Measurements from ENCODE around the gene GPR146. TPM values are rescaled to one million over a fixed set of nuclear protein-coding genes. Genes with fewer than 3 reads are reported as not detected.

Gene GPR146
- total and polyA plus RNA-seq, 9 of the 15 experiments (the other 6 are each of a cell fraction or from before 2014, with no cell fraction given): 0.22 to 3.6 (median 0.64) TPM; not detected in 2

DNA sequence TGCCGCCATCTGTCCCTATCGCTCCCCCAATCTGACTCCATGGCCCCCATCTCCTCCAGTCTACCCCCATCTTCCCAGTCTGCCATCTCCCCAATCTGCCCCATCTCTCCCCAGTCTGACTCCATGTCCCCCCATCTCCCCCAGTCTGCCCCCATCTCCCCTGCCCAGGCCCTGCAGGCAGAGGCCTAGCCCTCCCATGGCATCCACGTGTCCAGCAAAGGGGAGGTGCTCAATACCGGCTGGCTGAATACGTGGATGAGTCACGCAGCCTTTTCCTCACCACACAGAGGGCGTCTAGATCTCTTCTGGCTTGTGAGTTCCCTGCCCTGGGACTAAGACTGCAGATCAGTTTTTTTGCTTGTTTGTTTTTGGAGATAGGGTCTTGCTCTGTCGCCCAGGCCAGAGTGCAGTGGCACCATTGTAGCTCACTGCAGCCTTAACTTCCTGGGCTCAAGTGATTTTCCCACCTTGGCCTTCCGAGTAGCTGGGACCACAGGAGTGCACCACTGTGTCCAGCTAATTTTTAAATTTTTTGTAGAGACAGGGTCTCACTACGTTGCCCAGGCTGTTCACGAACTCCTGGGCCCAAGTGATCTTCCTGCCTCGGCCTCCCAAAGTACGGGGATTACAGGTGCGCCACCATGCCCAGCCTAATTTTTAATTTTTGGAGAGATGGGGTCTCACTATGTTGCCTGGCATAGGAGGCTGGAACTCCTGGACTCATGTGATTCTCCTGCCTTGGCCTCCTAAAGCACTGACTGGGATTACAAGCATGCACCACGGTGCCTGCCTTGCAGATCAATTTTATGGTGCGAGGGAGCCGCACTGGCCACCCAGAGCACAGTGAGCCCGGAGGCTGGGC is 15.3 kb upstream of the GPR146 start (continued):
- TF ChIP-seq, protein P1, sequence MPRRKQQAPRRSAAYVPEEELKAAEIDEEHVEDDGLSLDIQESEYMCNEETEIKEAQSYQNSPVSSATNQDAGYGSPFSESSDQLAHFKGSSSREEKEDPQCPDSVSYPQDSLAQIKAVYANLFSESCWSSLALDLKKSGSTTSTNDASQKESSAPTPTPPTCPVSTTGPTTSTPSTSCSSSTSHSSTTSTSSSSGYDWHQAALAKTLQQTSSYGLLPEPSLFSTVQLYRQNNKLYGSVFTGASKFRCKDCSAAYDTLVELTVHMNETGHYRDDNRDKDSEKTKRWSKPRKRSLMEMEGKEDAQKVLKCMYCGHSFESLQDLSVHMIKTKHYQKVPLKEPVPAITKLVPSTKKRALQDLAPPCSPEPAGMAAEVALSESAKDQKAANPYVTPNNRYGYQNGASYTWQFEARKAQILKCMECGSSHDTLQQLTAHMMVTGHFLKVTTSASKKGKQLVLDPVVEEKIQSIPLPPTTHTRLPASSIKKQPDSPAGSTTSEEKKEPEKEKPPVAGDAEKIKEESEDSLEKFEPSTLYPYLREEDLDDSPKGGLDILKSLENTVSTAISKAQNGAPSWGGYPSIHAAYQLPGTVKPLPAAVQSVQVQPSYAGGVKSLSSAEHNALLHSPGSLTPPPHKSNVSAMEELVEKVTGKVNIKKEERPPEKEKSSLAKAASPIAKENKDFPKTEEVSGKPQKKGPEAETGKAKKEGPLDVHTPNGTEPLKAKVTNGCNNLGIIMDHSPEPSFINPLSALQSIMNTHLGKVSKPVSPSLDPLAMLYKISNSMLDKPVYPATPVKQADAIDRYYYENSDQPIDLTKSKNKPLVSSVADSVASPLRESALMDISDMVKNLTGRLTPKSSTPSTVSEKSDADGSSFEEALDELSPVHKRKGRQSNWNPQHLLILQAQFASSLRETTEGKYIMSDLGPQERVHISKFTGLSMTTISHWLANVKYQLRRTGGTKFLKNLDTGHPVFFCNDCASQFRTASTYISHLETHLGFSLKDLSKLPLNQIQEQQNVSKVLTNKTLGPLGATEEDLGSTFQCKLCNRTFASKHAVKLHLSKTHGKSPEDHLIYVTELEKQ (CRISPR knock-in tag; IDR thresholded peaks at IDR 0.05): no peak
- TF ChIP-seq SRSF9 (IDR thresholded peaks at IDR 0.05; ENCODE audit: borderline replicate concordance, low read depth, low read length) (no peak), EP400 (IDR thresholded peaks at IDR 0.05) (peak; percentile 83), TFE3 (CRISPR knock-in tag; IDR thresholded peaks at IDR 0.05) (no peak), ZNF707 (CRISPR knock-in tag; conservative IDR thresholded peaks at IDR 0.05) (no peak), PHTF2 (CRISPR knock-in tag; IDR thresholded peaks at IDR 0.05) (no peak), OTX1 (CRISPR knock-in tag; IDR thresholded peaks at IDR 0.05) (0 out of 2 replicates have a peak, but pooled peaks have one; percentile 20), IRF2 (CRISPR knock-in tag; IDR thresholded peaks at IDR 0.05) (no peak), ZBTB8A (IDR thresholded peaks at IDR 0.05; ENCODE audit: partially characterized antibody) (no peak), HMGXB4 (CRISPR knock-in tag; IDR thresholded peaks at IDR 0.05) (no peak), PBX2 (CRISPR knock-in tag; IDR thresholded peaks at IDR 0.05; ENCODE audit: low read depth) (no peak), PBX2 (tag; conservative IDR thresholded peaks at IDR 0.05; ENCODE audit: low read depth) (no peak), ZNF143 (CRISPR knock-in tag; IDR thresholded peaks at IDR 0.05) (no peak), GABPA (tag; conservative IDR thresholded peaks at IDR 0.05; ENCODE audit: low read depth) (no peak), HOMEZ (CRISPR knock-in tag; IDR thresholded peaks at IDR 0.05) (no peak), PHF21A (IDR thresholded peaks at IDR 0.05; ENCODE audit: borderline replicate concordance, low read depth) (no peak)
